ENCODE measurements around the gene LY86.

LY86 gene

DNA sequence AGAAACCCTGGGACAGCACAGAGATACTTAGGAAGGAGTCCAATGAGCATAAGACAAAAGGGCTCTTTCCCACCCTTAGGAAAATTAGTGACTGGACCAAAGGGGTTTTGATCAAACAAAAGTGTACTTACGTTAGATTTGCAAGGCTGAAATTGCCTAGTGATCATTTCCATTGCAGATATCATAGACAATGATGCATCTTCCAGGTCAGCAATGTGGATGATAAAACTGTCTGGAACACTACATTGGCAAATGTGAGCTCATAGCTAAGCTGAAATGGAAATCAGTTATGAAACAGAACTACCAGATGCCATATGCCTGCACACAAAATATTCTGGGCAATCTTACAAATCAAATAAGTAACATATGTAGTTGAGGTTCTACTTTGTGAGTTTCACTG lies 34.0 kb downstream of the LY86 start:
- DNase-seq (ENCODE audit: low read depth in 2 of 3, low spot score in 2 of 3), result no peak

DNA sequence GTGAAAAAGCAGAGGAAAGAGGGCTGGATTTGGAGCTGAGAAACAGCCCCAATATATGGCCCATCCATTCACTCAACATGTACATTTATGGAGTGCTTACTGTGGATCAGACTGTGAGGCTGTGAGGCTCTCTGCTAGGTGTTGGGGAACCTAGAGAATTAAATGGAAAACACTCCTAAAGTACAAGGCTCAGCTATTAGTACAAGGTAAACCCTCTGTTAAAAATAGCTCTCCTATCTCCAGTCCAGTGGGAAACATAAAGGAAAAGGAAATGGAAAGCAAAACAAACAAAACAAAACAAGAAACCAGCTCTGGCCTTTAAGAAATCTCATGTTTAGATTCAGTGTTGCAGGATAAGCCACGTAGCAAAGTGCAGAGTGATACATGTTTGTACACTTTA lies 35.0 kb downstream of the LY86 start:
- no peak for DNase-seq (ENCODE audit: low read depth in 2 of 3, low spot score in 2 of 3)

- no peak for DNase-seq (ENCODE audit: low read depth in 2 of 3, low spot score in 2 of 3)
Observed at GRCh38 chr6:6624269-6624990, 35.9 kb downstream of the LY86 start.

GRCh38 chr6:6626187-6626586 lies 37.7 kb downstream of the LY86 start:
- DNase-seq (ENCODE audit: low read depth in 2 of 3, low spot score in 2 of 3), result no peak

- no peak for DNase-seq (ENCODE audit: low read depth in 2 of 3, low spot score in 2 of 3)
Observed at GRCh38 chr6:6629402-6629801, 40.9 kb downstream of the LY86 start.

- DNase-seq (ENCODE audit: low read depth in 2 of 3, low spot score in 2 of 3), result no peak
Observed at GRCh38 chr6:6631053-6631452, 42.5 kb downstream of the LY86 start.

DNA sequence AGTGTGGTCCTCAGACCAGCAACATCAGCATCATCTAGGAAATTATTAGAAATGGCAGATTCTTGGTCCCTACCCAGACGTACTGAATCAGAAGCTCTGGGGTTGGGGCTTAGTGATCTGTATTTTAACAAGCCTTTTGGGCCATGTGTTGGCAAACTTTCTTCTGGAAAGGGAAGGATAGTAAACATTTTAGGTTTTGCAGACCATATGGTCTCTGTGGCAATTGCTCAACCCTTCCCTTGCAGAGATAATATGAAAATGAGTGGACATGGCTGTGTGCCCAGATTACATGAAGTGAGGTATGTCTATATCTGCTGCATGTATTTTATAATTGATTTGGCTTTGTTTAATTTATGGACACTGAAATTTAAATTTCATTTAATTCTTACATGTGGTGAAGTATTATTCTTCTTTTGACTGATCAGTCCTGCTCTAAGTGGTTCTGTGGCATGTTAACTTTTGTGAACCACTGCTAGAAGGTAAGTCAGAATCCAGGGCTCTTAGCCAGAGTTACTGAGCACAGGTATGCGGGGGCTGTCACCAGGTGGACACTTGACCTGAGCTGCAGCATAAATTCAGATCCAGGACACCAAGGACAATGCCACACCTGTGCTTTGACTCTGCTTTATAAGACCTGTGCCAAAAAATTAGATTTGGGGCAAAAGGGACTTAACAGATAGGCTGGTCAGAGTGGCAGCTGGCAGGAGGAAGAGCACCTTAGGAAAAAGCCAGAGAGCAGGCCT lies 43.2 kb downstream of the LY86 start:
- no peak for DNase-seq (ENCODE audit: low read depth in 2 of 3, low spot score in 2 of 3)

DNA sequence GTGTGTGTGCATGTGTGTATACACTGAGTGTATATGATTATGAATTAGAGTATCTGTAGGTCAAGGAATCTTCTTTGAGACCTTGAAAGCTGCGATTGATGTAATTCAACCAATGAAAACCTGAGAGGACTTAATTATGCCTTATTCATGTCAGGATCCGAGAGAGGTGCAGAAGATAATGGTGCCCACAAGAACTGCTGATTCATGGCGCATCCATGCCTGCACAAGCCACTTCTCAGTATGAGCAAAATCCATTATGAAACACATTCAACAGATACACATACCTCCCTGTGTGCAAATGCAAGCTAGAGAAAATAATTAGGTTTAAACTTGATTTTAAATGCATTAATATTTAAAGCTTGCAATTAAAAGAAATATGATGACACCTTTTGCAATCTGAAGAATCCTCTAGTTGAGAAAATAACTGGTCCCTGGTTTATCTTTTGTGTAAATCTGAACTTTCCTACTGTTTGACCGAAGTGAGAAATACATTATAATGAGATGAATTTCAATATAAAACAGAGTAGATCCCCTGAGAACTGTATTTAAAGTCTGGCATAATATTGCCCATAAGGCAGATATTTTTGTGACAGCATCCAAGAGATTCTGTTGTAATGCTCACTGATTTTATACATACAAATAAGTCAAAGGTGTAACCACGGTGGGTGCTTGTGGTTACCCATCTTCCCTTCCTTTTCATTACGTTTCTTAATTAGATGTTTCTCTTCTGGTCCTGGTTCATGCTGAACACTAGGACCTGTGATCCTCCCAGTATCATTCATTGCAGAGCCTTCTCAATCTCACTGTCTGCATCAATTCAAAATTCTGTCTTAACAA lies 45.6 kb downstream of the LY86 start:
- no peak for DNase-seq (ENCODE audit: low read depth in 2 of 3, low spot score in 2 of 3)

DNA sequence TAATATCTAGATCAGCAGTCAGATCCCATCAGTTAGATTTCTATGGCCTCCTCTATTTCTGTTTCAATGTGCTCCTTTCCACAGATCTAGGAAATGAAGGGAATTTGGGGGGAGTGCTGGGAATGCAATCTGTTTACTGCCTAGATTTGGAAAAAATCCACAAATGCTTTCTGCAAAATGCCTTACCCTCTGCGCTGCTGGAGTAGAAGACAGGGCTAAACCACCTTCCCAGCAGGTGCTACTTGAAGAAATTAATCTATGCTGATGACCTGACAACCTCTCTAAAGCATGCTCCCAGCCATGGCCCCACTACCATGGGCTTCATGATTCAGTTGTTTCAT lies 46.2 kb downstream of the LY86 start:
- no peak for DNase-seq (ENCODE audit: low read depth in 2 of 3, low spot score in 2 of 3)

DNA sequence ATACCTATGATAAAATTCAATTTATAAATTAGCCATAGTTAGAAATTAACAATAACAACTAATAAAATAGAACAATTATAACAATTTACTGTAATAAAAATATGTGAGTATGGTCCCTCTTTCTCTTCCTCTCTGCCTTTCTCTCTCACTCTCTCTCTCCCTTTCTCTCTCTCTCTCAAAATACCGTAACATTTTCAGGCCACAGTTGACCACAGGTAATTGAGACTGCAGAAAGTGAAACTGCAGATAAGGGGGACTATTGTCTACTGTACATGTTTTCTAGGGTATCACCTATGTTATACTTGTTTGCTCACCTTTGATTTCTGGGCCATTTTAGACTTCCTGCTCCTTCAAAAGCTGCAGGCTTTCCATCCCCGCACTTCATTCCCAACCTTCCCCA lies 46.8 kb downstream of the LY86 start:
- no peak for DNase-seq (ENCODE audit: low read depth in 2 of 3, low spot score in 2 of 3)

GRCh38 chr6:6635869-6636268 lies 47.3 kb downstream of the LY86 start:
- no peak for DNase-seq (ENCODE audit: low read depth in 2 of 3, low spot score in 2 of 3)

DNA sequence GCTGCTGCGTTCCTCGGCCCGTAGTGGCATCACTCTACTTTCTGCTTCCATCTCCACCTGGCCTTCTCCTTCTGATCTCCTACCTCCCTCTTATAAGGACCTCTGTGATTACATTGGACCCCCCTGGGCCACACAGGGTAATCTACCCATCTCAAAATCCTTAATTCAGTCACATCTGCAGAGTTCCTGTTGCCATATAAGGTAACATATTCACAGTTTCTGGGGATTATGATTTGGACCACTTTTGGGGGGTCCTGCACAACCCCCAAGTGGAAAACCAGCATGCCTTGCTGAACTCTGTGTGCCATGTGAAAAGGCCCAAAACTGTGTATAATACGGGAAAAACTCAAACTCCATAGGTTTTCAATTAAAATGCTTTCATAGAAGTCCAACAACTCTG lies 51.1 kb downstream of the LY86 start:
- DNase-seq (ENCODE audit: low read depth in 2 of 3, low spot score in 2 of 3), result no peak

DNA sequence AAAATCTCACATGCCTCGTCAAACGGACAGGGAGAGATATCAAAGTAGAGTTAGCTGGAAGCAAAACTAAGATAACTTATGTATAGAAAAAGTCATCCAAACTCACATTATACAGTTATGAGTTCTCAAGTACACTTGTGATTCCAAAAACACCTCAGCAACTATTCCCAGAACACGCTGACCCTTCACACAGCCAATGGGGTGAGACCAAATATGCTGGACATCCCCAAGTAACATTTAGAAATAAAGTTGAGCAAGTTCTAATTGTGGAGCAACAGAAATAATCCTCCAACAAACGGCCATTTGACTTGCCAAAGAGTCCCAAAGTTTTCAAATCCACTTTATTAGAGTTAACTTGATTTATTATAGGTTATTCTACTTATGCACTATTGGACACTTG lies 52.4 kb downstream of the LY86 start:
- DNase-seq (ENCODE audit: low read depth in 2 of 3, low spot score in 2 of 3), result no peak

GRCh38 chr6:6643398-6643797 lies 54.9 kb downstream of the LY86 start:
- DNase-seq (ENCODE audit: low read depth in 2 of 3, low spot score in 2 of 3), result no peak

DNA sequence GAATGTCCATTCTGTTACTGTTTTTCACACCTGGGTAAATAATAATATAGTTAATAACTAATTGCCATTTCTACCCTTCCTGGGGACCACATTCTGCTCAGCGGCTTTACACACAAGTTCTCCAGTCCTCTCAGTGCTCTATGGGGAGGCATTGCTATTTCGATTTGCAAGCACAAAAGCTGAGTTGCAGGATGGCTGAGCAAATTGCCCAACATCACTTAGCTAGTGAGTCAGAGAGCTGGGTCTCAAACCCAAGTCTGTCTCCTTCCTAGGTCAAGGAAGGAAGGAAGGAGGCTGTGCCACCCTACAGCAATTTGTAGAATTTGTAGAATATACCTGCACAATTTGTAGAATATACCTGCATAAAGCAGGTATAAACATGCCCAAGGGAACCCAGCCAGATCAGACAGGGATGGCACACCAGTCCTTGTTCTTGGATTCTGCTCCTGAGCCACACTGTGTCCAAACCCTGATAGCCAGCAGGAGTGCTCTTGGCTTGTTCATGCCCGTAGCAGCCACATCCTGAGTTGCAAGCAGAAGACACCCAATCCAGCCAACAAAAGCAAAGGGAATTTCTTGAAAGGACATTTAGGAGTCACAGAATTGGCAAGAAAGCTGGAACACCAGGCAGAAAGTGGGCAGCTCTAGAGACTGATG lies 56.9 kb downstream of the LY86 start:
- DNase-seq (ENCODE audit: low read depth in 2 of 3, low spot score in 2 of 3), result no peak

DNA sequence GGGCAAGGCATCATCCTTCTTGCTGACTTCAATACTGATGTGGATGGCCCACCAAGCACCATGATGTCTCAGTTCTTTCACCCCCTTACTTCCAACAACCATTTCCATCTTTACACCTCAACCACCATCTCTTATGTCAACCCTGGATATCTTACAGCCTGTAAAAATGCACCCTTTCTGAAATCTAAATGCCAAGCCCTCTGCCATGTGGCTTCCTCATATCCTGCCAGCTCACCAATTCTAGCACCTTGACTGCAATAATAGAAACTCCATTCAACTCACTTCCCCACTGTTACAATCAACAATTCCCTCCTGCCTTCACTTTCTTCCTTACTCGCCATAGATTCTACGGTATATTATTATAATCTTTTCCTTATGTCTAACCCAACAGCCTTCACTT lies 57.9 kb downstream of the LY86 start:
- no peak for DNase-seq (ENCODE audit: low read depth in 2 of 3, low spot score in 2 of 3)

GRCh38 chr6:6646859-6647258 lies 58.3 kb downstream of the LY86 start:
- no peak for DNase-seq (ENCODE audit: low read depth in 2 of 3, low spot score in 2 of 3)

DNA sequence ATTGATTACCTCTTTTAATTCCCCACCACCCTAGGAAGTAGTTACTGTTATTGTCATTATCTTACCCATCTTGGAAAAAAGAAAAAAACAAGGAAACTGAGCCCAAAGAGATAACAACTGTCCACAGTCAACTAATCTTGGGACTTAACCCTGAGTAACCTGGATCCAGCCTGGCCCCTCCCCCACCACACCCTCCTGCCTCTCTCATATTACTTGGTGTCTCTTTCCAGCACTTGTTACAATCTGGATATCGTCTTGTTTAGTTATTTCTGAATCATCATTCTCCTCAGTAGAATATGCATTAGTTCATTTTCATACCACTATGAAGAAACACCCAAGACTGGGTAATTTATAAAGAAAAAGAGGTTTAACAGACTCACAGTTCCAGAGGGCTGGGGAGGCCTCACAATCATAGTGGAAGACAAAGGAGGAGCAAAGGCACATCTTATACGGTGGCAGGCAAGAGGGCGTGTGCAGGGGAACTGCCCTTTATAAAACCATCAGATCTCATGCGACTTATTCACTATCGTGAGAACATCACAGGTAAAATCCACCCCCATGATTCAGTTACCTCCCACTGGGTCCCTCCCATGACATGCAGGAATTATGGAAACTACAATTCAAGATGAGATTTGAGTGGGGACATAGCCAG lies 60.3 kb downstream of the LY86 start:
- DNase-seq (ENCODE audit: low read depth in 2 of 3, low spot score in 2 of 3), result no peak

DNA sequence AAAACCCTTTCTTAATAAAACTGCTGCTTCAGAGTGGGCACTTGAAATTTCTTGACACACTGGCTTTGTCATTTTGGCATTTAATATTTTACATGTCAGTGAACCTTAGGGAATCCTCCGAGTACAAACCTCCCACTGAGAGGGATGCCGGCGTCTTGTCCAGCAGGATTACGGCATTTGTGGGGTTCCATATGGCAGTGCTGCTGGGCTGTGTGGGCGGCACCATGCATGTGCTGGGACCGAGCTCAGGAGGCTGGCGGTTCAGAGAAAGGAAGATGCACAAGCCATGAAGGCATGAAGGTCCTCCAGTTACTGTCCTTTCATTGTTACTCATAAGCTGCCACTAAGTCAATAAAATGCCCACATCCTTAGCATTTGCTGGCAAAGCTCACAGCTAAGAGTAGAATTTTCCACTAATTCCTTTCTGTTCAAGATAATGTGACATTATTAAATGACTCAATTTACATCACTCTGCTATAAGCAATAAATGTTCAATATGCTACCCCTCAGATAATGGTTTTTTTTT lies 61.4 kb downstream of the LY86 start:
- no peak for DNase-seq (ENCODE audit: low read depth in 2 of 3, low spot score in 2 of 3)

DNA sequence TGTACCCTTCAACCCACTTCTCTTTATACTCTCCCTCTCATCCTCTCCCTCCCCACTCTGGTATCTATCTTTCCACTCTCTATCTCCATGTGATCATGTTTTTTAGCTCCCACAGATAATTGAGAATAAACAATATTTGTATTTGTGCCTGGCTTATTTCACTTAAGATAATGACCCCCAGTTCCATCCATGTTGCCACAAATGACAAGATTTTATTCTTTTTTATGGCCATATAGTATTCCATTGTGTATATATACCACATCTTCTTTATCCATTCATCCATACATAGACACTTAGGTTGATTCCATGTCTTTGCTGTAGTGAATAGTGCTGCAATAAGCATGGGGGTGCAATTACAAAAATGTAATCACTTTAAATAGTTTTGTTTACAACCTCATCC lies 62.3 kb downstream of the LY86 start:
- DNase-seq (ENCODE audit: low read depth in 2 of 3, low spot score in 2 of 3), result no peak

GRCh38 chr6:6651335-6651734 lies 62.8 kb downstream of the LY86 start:
- no peak for DNase-seq (ENCODE audit: low read depth in 2 of 3, low spot score in 2 of 3)
